HepG2 (cell line): Measurements from ENCODE around the gene SLIRP. TPM values are rescaled to one million over a fixed set of nuclear protein-coding genes. Genes with fewer than 3 reads are reported as not detected.

ENCODE experiments used
- ATAC-seq: fragments of 200-7000 bp; cut with Tn5 transposase; 3 replicates; pipeline ENCODE4 v1.9.1; 2020; ENCODE audit warnings: mild to moderate bottlenecking, moderate library complexity
- BruUV-seq: library from RNA; stranded (reverse); fragments of 400-500 nt; replicated peaks from 2 replicates; lab custom pipeline; 2021; lab: Mats Ljungman, UMichigan
- CTCF ChIA-PET: fragments of 300-600 bp; formaldehyde crosslinking; extraction: SDS; loops from one replicate; lab custom pipeline; 2021; ENCODE audit warnings: low total read pairs, inconsistent platforms, low intra/inter-chr PET ratio; lab: Yijun Ruan, JAX
- POLR2A ChIA-PET: fragments of 350-600 bp; sonication (Branson Sonifier 250); formaldehyde crosslinking; loops from one replicate; lab custom pipeline; 2020; ENCODE audit warnings: antibody characterized with exemption, inconsistent platforms; lab: Yijun Ruan, JAX
- DNase-seq: peaks from one replicate; pipeline ENCODE4 v3.0.0-alpha.2; 2015; ENCODE audit warnings: low spot score
- FAIRE-seq: peaks from 3 replicates; lab custom pipeline; 2011; peaks lifted over from hg19 to GRCh38; lab: Jason Lieb, UNC
- H2AFZ ChIP-seq: one replicate; pipeline ENCODE4 v1.6.1; 2011; ENCODE audit warnings: low read length, inconsistent platforms
- H3K27ac ChIP-seq: fragments of 300-600 bp; 3 replicates; pipeline ENCODE4 v1.8.0; 2011; ENCODE audit warnings: mixed run types, mild to moderate bottlenecking, mixed read lengths, low read length, inconsistent platforms; ENCODE audit not compliant: insufficient read depth; ENCODE audit errors: extremely low read length
- H3K27me3 ChIP-seq, 2 experiments: fragments of 200-600 bp in 1 of 2; 2 replicates in 1 of 2; 3 replicates in 1 of 2; pipeline versions ENCODE4 v1.6.0 to v1.8.0; 2011; ENCODE audit warnings: low read length in 2 of 2, mild to moderate bottlenecking in 2 of 2, moderate library complexity in 2 of 2, inconsistent platforms in 1 of 2; ENCODE audit not compliant: insufficient read depth in 2 of 2, control insufficient read depth in 1 of 2
- H3K36me3 ChIP-seq, 2 experiments: fragments of 200-600 bp in 1 of 2; replicated peaks in 1 of 2; 2 replicates in 1 of 2; 3 replicates in 1 of 2; pipeline versions ENCODE4 v1.5.1 to v1.8.0; 2011; ENCODE audit warnings: low read length in 2 of 2, inconsistent platforms in 1 of 2; ENCODE audit not compliant: insufficient read depth in 2 of 2, control insufficient read depth in 1 of 2
- H3K4me1 ChIP-seq: 2 replicates; pipeline ENCODE4 v1.5.1; 2012; ENCODE audit warnings: low read length, inconsistent platforms; ENCODE audit not compliant: insufficient read depth
- H3K4me2 ChIP-seq: 2 replicates; pipeline ENCODE4 v1.6.0; 2011; ENCODE audit warnings: low read depth, low read length, inconsistent platforms
- H3K4me3 ChIP-seq, 3 experiments: fragments of 200-600 bp in 1 of 3; sonication (generic), shearing (Covaris generic) in 1 of 3; replicated peaks in 1 of 3; 2 replicates each; pipeline ENCODE4 v1.5.1; 2011 to 2016; ENCODE audit warnings: low read length in 3 of 3, inconsistent platforms in 2 of 3, low read depth in 2 of 3, mild to moderate bottlenecking in 2 of 3, control low read depth in 1 of 3, mixed read lengths in 1 of 3; ENCODE audit not compliant: insufficient read depth in 1 of 3
- H3K79me2 ChIP-seq: one replicate; pipeline ENCODE4 v1.6.1; 2011; ENCODE audit warnings: low read length, inconsistent platforms; ENCODE audit not compliant: insufficient read depth
- H3K9ac ChIP-seq: 2 replicates; pipeline ENCODE4 v1.6.0; 2011; ENCODE audit warnings: mild to moderate bottlenecking, low read depth, low read length, inconsistent platforms; ENCODE audit not compliant: insufficient read depth
- H3K9me3 ChIP-seq: 2 replicates; pipeline ENCODE4 v1.5.1; 2012; ENCODE audit warnings: mild to moderate bottlenecking, low read length
- H4K20me1 ChIP-seq: 2 replicates; pipeline ENCODE4 v1.6.0; 2011; ENCODE audit warnings: inconsistent platforms, mild to moderate bottlenecking, low read length, moderate library complexity; ENCODE audit not compliant: insufficient read depth
- BHLHE40 ChIP-seq: IDR thresholded peaks from 2 replicates; pipeline ENCODE4 v1.6.1; 2011; ENCODE audit warnings: low read length, improper control_type of control experiment
- CHCHD3 ChIP-seq: sonication (generic); formaldehyde crosslinking; IDR thresholded peaks from 2 replicates; pipeline ENCODE4 v1.8.0; 2022; ENCODE audit warnings: mild to moderate bottlenecking, missing genetic modification reagents, moderate library complexity
- ELF3 ChIP-seq: IDR thresholded peaks from 2 replicates; pipeline ENCODE4 v1.6.1; 2016; ENCODE audit warnings: missing genetic modification reagents, missing compliant biosample characterization
- GATA4 ChIP-seq: sonication (generic); IDR thresholded peaks from 2 replicates; pipeline ENCODE4 v1.6.1; 2016; ENCODE audit warnings: antibody characterized with exemption, low read depth, borderline replicate concordance
- HDAC2 ChIP-seq: sonication (generic); formaldehyde crosslinking; IDR thresholded peaks from 2 replicates; pipeline ENCODE4 v1.4.0; 2020; ENCODE audit warnings: missing genetic modification reagents
- HMG20A ChIP-seq: IDR thresholded peaks from 2 replicates; pipeline ENCODE4 v1.6.1; 2016; ENCODE audit warnings: borderline replicate concordance
- KAT2B ChIP-seq: fragments of 150-350 bp; IDR thresholded peaks from 2 replicates; pipeline ENCODE4 v1.6.1; 2014; ENCODE audit warnings: low read depth, low read length, borderline replicate concordance
- KAT8 ChIP-seq: IDR thresholded peaks from 2 replicates; pipeline ENCODE4 v1.6.1; 2016; ENCODE audit warnings: missing genetic modification reagents, missing compliant biosample characterization
- PAXIP1 ChIP-seq: sonication (generic); formaldehyde crosslinking; conservative IDR thresholded peaks from 2 replicates; pipeline ENCODE4 v1.4.0; 2020; ENCODE audit warnings: mild to moderate bottlenecking, missing genetic modification reagents, moderate library complexity
- PHF21A ChIP-seq: sonication (generic); formaldehyde crosslinking; IDR thresholded peaks from 2 replicates; pipeline ENCODE4 v1.5.0; 2020; ENCODE audit warnings: mild to moderate bottlenecking, missing genetic modification reagents
- PLSCR1 ChIP-seq: sonication (generic); formaldehyde crosslinking; IDR thresholded peaks from 2 replicates; pipeline ENCODE4 v1.5.0; 2020; ENCODE audit warnings: missing genetic modification reagents, mild to moderate bottlenecking, borderline replicate concordance
- RNF219 ChIP-seq: sonication (generic); formaldehyde crosslinking; IDR thresholded peaks from 2 replicates; pipeline ENCODE4 v1.5.0; 2020; ENCODE audit warnings: mild to moderate bottlenecking, missing genetic modification reagents
- SOX13 ChIP-seq, 3 experiments: fragments of 450-650 bp in 1 of 3; sonication (generic) in 1 of 3; formaldehyde crosslinking in 1 of 3; IDR thresholded peaks in 2 of 3; conservative IDR thresholded peaks in 1 of 3; 2 replicates each; pipeline versions ENCODE4 v1.5.0 to v1.6.1; 2016 to 2020; ENCODE audit warnings: antibody characterized with exemption in 1 of 3, mild to moderate bottlenecking in 1 of 3, missing compliant biosample characterization in 1 of 3, missing genetic modification reagents in 1 of 3, moderate library complexity in 1 of 3
- SOX5 ChIP-seq: IDR thresholded peaks from 2 replicates; pipeline ENCODE4 v1.6.1; 2016; ENCODE audit warnings: borderline replicate concordance
- TEAD3 ChIP-seq: optimal IDR thresholded peaks from 2 replicates; pipeline ENCODE3; 2016; ENCODE audit warnings: borderline replicate concordance
- TGIF2 ChIP-seq: IDR thresholded peaks from 2 replicates; pipeline ENCODE4 v1.6.1; 2016; ENCODE audit warnings: control low read depth, missing compliant biosample characterization
- U2AF2 ChIP-seq: fragments of 200-400 bp; formaldehyde crosslinking; IDR thresholded peaks from 2 replicates; pipeline ENCODE4 v1.6.1; 2017; ENCODE audit warnings: low read depth, mild to moderate bottlenecking, low read length
- ZNF296 ChIP-seq: sonication (generic); formaldehyde crosslinking; conservative IDR thresholded peaks from 2 replicates; pipeline ENCODE4 v1.5.0; 2020; ENCODE audit warnings: mild to moderate bottlenecking, missing genetic modification reagents
- ZNF432 ChIP-seq: sonication (generic); formaldehyde crosslinking; IDR thresholded peaks from 2 replicates; pipeline ENCODE4 v1.5.0; 2020; ENCODE audit warnings: missing genetic modification reagents, mild to moderate bottlenecking, borderline replicate concordance
- WGBS: methylation state at CpG from one replicate; pipeline ENCODE4 v1.1.6; 2017; ENCODE audit warnings: low lambda C conversion rate; 5-methylcytosine and 5-hydroxymethylcytosine counted together
- in situ Hi-C: cut with HindIII; loops from 2 replicates; pipeline ENCODE4 v1.10.0; 2017; ENCODE audit warnings: low pct_unique_long_range_greater_than_20kb; ENCODE audit not compliant: extremely low pct_ligation_motif_present
- intact Hi-C: fragments of 100-400 bp; cut with micrococcal nuclease; formaldehyde crosslinking; loops from one replicate; pipeline ENCODE4 v1.10.0; 2022; ENCODE audit not compliant: unreplicated experiment
- polyA plus RNA-seq, 8 experiments: library from polyadenylated mRNA; depleted of rRNA in 3 of 8; stranded (reverse) in 7 of 8; unstranded in 1 of 8; fragments of >200 nt; fragmentation: Illumina TruSeq in 4 of 8; extraction: Trizol in 4 of 8; gene quantifications; 2 replicates each; pipeline versions ENCODE4 v1.2.1 to v1.2.3, GENCODE V29; 2011 to 2016; ENCODE audit warnings: low read depth in 4 of 8, missing spikeins in 1 of 8, mixed read lengths in 1 of 8; ENCODE audit not compliant: insufficient read depth in 1 of 8
- total RNA-seq, 5 experiments: library from RNA; depleted of rRNA; stranded (reverse); fragments of >200 nt; fragmentation: Illumina TruSeq; extraction: Trizol; gene quantifications; 2 replicates each; pipeline ENCODE4 v1.2.3, GENCODE V29; 2016; ENCODE audit warnings: low read depth in 1 of 5

SLIRP gene
- total and polyA plus RNA-seq, 2 of the 13 experiments (the other 11 are each of a cell fraction or from before 2014, with no cell fraction given): 281 to 548 TPM

- BruUV-seq: no TSS peak
- POLR2A ChIA-PET: interaction anchor here (1.3 kb wide), 1 partner anchor 51 kb away, joined by 7 read pairs; the partner anchor contains the start of gene SNW1
- Histone ChIP-seq H4K20me1 (peaks cover 18% of the 10 kb centered on the region; the same call in 1 of the 2 replicates), H2AFZ (no peak overlapping the region), H3K4me1 (peaks cover 28% of the 10 kb centered on the region), H3K4me2 (peak overlapping the region; percentile 79), H3K27ac (peak overlapping the region; percentile 69), H3K9me3 (no peaks in the 10 kb centered on the region), H3K27me3 (no peaks in the 10 kb centered on the region; a peak in 1 of 5 replicates), H3K9ac (peak overlapping the region; percentile 87), H3K4me3 (peak overlapping the region; percentile 92 to 97 (median 92); a peak in 5 of 6 replicates), H3K79me2 (peaks cover 79% of the 10 kb centered on the region), H3K36me3 (peaks cover 10 to 29% of the 10 kb centered on the region in 2 experiments)
- FAIRE-seq (peak; percentile 71), DNase-seq (peak; percentile 66), ATAC-seq (peak; percentile 66)
- WGBS: 0% methylated on average over 2 of the region's 2 CpGs
- in situ Hi-C loops: no loop called here
- intact Hi-C loops: no loop called here
- CTCF ChIA-PET: no interaction called here
- TF ChIP-seq ZNF296 (CRISPR knock-in tag) (no peak), PHF21A (CRISPR knock-in tag) (no peak), TEAD3 (CRISPR knock-in tag) (peak; percentile 82), KAT8 (CRISPR knock-in tag) (peak; percentile 56; the same call in 1 of the 2 replicates), BHLHE40 (no peak), RNF219 (CRISPR knock-in tag) (no peak), ZNF432 (CRISPR knock-in tag) (no peak), PAXIP1 (CRISPR knock-in tag) (peak; percentile 47), KAT2B (no peak), SOX13 (IDR thresholded peaks at IDR 0.05) (no peak), SOX13 (CRISPR knock-in tag; conservative IDR thresholded peaks at IDR 0.05 in 1 of 2, IDR thresholded peaks at IDR 0.05 in 1 of 2) (peak in 1 of 2 experiments; percentile 69; a peak in 2 of 4 replicates), U2AF2 (no peak), HDAC2 (CRISPR knock-in tag) (0 out of 2 replicates have a peak, but pooled peaks have one; percentile 28), ELF3 (peak; percentile 47; the same call in 1 of the 2 replicates), SOX5 (CRISPR knock-in tag) (peak; percentile 54; the same call in 1 of the 2 replicates), CHCHD3 (CRISPR knock-in tag) (no peak), GATA4 (no peak), TGIF2 (no peak), HMG20A (no peak), PLSCR1 (no peak)
Measured at GRCh38 chr14:77710364-77710763, 2.5 kb downstream of the SLIRP start.
